Measurements from ENCODE around the gene NUDT3. TPM values are rescaled to one million over a fixed set of nuclear protein-coding genes. Genes with fewer than 3 reads are reported as not detected.

NUDT3 gene
- total and polyA plus RNA-seq, 9 of the 15 experiments (the other 6 are each of a cell fraction or from before 2014, with no cell fraction given), result 5.4 to 81.2 (median 56.4) TPM

GRCh38 chr6:34246563-34247391, 145.7 kb downstream of the NUDT3 start (continued):
- TF ChIP-seq ZBTB7A (IDR thresholded peaks at IDR 0.05; ENCODE audit: borderline replicate concordance, control insufficient read depth, low read depth, low read length) (peak; percentile 78; the same call in 1 of the 2 replicates), TCF7L2 (IDR thresholded peaks at IDR 0.05; ENCODE audit: low read depth, low read length) (no peak), POLR3A (IDR thresholded peaks at IDR 0.05; ENCODE audit: borderline replicate concordance, extremely low read depth, insufficient read depth, insufficient read length) (no peak), BDP1 (IDR thresholded peaks at IDR 0.05; ENCODE audit: insufficient read depth, insufficient read length) (no peak), RBM15 (IDR thresholded peaks at IDR 0.05; ENCODE audit: insufficient read depth, low read length) (no peak), KDM4B (IDR thresholded peaks at IDR 0.05; ENCODE audit: borderline replicate concordance in 2 of 2, low read depth in 1 of 2) (peak in 1 of 2 experiments; percentile 42; a peak in 1 of 4 replicates), ZBTB8A (IDR thresholded peaks at IDR 0.05; ENCODE audit: partially characterized antibody) (no peak), ZFP30 (CRISPR knock-in tag; IDR thresholded peaks at IDR 0.05; ENCODE audit: borderline replicate concordance) (no peak), ZNF395 (CRISPR knock-in tag; IDR thresholded peaks at IDR 0.05) (no peak), E2F3 (CRISPR knock-in tag; IDR thresholded peaks at IDR 0.05) (no peak), NKRF (IDR thresholded peaks at IDR 0.05; ENCODE audit: borderline replicate concordance) (peak; percentile 50; the same call in 1 of the 2 replicates), HOMEZ (CRISPR knock-in tag; IDR thresholded peaks at IDR 0.05) (no peak), CXXC5 (CRISPR knock-in tag; IDR thresholded peaks at IDR 0.05) (no peak), NCOR1 (IDR thresholded peaks at IDR 0.05) (peak; percentile 63), ZNF561 (CRISPR knock-in tag; conservative IDR thresholded peaks at IDR 0.05) (no peak)
- TF ChIP-seq, protein P1, sequence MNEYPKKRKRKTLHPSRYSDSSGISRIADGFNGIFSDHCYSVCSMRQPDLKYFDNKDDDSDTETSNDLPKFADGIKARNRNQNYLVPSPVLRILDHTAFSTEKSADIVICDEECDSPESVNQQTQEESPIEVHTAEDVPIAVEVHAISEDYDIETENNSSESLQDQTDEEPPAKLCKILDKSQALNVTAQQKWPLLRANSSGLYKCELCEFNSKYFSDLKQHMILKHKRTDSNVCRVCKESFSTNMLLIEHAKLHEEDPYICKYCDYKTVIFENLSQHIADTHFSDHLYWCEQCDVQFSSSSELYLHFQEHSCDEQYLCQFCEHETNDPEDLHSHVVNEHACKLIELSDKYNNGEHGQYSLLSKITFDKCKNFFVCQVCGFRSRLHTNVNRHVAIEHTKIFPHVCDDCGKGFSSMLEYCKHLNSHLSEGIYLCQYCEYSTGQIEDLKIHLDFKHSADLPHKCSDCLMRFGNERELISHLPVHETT (CRISPR knock-in tag; conservative IDR thresholded peaks at IDR 0.05 in 1 of 2, IDR thresholded peaks at IDR 0.05 in 1 of 2), result no peak
